HG03066 (cell line): Measurements from ENCODE around the gene DOCK2.
"Not testable (repeated sequence)": the region's sequence is repeated elsewhere in the genome, so short reads cannot be mapped to it uniquely, and the experiment has no call there.

Source experiments
- ATAC-seq: cut with Tn5 transposase; IDR thresholded peaks from one replicate; pipeline ENCODE4 v1.9.1; 2021; ENCODE audit warnings: low read depth; ENCODE audit not compliant: unreplicated experiment

Gene DOCK2

DNA sequence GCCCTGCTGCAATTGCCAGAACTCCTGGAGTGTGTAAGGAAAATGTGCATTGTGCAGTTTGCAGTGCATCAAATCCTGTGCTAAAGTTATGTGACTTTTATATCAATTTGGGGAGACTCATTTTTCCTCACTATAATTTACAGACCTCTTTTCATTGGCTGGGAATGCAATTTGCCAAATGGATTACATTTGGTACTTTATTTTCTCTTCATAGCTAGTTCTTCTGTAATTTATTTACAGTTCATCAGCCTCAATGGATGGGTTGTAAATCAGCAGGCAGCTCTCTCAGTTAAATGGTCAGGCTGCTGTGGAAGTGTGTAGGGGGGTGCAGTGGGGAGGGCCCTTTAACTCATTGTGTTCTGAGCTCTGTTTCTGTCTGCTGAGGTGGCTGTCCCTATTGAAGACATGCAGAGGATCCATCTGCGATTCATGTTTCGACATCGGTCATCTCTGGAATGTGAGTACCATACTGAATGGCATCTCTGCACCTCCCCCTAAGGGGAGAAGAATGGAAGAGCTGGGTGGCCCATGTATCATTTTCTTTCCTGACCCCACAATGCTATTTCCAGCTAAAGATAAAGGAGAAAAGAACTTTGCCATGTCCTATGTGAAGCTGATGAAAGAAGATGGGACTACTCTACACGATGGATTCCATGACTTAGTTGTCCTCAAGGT lies 74.6 kb downstream of the DOCK2 start:
- no peak for ATAC-seq

DNA sequence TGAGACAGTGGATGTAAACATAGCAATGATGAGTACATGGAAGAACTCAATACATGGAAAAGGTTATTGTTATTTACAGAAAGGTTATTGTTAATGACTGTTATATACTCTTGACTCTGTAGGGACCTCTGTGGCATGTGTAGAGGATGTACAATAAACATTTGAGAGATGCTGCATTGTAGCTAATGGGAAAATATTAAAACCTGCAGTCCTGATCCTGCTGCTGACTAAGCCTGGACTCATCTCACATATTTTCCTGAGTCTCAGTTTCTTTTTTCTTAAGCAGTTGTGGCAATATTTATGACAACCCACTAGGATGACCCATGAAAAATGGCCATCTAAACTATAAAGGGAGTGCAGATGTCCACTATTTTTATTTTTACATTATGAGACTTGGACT lies 75.4 kb downstream of the DOCK2 start:
- no peak for ATAC-seq

DNA sequence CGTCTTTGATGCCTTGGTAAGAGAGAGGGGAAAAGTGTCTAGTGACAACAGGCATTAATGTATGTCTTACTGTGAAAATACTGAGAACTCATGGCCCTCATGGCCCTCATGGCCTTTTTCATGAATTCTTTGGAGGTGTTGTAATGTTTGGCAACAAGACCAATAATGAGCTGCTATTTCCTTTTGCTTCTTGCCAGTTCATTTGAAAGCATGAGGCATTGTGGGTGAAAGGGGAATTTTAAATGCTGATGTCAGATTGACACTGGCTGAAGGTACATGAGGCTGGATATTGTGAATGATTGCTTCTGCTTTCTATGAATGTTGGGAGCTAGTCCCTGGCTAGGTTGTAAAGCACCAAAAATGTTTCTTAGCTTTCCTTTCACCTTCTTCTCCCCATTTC lies 79.2 kb downstream of the DOCK2 start:
- ATAC-seq, result no peak

DNA sequence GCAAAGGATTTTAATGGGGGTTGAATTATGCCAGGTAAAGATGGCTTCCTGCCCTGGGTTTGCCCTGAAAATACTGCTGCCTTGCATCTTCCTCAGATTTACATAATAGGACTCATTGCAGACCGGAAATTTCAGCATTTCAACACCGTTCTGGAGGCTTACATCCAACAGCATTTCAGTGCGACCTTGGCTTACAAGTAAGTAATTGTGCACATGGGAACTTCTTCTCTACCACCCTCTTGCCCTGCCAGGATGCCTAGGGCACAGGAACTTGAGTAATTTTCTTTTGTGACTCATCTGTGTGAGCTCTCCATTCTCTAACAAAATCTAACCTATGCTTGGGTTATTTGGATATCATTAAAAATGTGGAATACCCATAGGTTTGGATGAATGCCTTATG lies 80.2 kb downstream of the DOCK2 start:
- ATAC-seq, result no peak

DNA sequence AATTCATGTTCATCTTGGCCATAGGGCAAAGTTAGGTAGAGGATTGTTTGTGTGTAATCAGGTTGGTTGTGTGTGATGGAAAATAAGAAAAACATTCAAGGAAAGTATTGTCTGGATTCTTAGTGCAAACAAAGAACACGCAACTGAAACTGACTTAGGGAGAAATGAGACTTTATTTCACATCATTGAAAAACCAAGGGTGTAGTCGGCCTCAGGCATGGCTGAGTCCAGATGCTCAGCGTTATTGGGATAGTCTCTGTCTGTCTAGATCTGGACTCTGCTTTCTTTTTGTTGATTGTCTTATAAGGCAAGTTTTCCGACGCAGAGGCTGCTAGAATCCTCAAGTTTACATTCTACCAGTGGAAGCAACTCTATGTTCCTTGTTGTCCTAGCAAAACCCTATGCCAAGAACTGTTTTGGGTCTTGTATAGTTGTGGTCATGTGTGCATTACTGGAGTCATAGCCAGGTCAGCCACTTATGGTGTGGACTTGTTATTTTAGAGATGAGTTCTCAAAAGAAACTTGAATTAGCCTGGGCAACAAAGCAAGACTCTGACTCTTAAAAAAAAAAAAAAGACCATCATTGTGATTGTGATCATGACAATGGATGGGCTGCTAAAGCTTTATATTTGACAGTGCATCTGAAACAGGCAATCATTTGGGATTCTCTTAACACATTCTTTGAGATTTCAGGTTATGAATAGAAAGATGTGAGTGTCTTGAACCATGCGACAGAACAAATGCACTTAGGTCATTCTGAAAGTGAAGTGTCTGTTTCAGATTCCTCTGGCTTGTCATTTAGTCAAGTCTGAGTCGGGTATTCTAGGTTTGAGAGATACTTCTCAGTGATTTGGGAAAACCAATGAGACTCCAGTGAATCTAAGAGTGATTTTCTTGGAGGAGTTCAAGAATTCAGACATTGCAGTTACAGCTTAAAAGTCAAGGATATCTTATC lies 82.6 kb downstream of the DOCK2 start:
- ATAC-seq, result peak; percentile 77

DNA sequence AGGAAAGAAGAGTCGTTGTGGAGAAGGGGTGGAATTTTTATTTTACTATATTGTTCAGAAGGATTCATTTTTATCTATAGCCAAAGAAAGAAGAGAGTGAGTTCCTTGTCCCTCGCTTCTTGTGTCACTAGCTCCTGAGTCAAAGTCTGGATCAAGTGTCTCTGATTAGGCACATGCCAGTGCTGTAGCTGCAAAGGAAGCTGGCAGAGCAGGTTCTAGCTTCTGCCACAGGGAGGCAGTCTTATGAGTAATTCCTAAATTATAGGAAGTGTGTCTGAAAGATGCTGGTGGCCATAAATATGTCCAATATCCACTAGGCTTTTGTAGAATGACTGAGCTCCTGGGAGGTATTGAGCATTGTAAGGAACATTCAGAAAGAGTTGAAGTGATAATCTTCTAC lies 84.7 kb downstream of the DOCK2 start:
- no peak for ATAC-seq

DNA sequence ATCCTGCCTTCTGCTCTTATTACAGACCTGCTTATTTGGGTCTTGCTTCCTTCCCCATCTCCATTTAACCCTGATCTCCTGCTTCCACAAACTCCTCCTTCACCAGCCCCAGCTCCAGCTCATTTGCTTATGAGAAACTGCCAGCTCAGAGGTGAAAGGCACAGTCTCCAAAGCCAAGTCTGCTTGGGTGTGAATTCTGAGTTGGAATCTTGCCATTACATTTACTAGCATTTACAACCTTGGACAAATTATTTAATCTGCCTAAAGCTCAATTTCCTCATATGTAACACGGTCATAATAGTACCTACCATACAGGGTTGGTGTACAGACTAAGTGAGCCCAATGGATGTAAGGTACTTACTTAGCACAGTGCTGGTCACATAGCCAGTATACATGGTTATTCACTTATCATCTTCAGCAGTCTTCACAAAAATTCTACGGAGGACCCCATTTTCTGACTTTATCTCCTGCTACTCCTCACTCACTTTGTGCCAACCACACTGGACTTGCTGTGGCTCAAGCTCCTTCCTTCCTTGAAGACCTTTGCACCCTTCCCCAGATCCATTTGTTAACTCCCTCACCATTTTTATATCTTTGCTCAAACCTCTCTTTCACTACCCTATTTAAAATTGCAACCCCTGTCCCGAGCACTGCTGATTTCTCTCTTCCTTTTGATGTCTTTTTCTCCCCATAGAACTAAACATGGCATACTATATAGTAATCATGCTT lies 86.2 kb downstream of the DOCK2 start:
- no peak for ATAC-seq

DNA sequence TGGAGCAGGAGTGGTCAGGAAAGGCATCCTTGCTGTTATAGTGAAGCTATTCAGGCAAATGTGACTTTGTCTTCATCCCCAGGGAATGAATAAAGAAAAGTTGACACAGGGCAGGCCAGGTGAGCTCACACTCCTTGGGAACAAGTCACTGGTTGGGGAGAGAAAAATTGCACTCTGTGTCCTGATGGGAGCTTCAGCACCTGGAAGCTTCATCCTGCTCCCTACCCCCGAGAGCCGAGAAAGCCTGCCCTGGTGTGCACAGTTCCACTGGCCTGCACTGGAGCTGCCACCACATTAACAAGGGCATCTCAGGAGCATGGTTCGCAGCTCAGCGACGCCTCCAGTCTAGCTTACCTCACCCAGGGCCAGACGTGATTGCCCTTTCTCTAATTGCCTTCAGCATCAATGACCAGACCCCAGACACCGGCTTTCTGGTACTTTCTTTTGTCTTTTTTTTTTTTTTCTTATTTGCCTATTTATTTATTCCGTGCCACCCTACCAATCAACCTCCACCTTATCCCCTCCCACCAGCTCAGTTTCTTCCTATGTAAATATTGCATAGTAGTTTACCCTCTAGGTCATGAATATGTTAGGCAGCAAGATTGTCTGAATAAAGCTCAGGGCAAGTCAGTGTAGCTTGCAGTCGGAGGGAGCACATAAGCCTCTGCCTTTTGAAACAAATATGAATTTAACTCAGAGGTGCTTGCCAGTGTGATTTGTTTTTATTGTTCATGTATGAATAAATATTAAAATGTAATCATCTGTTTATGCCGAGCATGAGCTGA lies 87.4 kb downstream of the DOCK2 start:
- ATAC-seq, result no peak

DNA sequence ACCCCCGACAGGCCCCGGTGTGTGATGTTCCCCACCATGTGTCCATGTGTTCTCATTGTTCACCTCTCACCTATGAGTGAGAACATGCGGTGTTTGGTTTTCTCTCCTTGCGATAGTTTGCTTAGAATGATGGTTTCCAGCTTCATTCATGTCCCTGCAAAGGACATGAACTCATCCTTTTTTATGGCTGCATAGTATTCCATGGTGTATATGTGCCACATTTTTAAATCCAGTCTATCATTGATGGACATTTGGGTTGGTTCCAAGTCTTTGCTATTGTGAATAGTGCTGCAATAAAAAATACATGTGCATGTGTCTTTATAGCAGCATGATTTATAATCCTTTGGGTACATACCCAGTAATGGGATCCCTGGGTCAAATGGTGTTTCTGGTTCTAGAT lies 88.6 kb downstream of the DOCK2 start:
- ATAC-seq, result not testable (repeated sequence)

DNA sequence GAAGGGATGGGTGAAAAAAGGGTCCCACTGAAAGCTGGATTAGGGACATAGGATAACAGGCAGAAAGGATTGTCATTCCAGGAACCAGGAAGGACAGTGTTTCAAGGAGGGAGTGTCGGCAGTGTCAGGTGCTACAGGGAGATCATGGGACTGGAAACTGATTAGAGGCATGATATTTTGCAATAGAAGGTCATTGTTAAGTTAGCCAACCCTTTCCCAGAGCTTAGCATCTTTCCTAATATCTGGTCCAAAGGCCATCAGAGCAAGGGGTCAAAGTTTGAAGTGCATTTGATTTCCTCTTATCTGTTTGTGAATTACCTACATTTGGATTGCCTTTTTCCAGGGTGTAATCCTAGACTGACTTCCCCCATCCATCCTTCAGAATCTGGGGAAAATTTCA lies 91.3 kb downstream of the DOCK2 start:
- ATAC-seq, result no peak

DNA sequence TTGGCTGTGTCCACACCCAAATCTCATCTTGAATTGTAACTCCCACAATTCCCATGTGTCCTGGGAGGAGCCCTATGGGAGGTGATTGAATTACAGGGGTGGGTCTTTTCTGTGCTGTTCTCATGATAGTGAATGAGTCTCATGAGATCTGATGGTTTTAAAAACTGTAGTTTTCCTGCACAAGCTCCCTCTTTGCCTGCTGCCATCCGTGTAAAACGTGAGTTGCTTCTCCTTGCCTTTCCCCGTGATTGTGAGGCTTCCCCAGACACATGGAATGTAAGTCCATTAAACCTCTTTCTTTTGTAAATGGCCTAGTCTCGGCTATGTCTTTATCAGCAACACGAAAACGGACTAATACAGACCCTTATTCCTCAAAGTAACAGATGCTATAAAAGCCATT lies 94.1 kb downstream of the DOCK2 start:
- no peak for ATAC-seq

DNA sequence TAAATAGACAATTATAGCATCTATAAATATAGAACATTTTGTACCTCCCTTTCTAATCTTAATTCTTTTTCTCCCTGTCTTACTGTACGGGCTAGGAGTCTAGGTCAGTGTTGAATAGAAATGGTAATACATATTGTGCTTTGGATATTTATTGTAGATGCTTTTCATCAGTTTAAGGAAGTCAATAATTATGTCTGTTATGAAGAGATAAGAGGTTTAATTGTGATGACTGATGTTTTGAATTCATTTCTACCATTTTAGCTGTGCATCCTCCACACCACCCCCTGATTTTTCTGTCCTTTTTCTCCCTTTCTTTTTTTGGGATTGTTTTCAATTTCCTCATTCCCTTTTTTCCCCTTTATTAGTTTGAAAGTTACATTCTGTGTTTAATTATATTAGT lies 95.8 kb downstream of the DOCK2 start:
- no peak for ATAC-seq

DNA sequence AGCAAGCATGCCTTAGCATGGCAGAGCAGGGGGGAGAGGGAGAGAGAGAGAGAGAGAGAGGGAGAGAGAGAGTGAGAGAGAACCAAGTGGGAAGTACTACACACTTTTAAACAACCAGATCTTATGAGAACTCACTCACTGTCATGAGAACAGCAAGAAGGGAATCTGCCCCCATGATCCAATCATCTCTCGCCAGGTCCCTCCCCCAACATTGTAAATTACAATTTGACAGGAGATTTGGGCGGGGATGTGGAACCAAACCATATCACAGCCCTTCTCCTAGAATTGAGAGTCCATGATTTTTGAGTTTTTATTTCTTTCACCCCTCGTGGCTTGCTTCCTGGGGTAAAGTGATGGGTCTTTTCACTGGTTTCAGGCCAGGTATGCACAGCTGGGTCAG lies 98.8 kb downstream of the DOCK2 start:
- no peak for ATAC-seq

DNA sequence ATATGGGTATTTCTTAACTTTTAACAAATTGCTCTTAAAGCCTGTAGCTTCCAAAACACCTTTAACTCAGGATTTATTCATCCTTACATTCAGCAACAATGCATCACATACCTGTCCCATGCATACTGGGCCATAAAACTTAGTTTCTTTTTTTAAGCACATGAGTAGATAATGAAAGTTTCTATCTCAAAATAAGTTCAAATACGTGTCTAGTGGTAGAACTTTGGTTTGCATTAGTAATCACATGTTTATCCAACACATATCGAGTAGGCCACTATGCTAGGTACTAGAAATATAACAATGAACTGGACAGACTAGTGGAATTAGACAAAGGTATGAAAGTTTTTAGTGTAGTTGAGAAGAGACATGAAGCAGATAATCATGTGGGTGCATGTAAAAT lies 99.6 kb downstream of the DOCK2 start:
- no peak for ATAC-seq

DNA sequence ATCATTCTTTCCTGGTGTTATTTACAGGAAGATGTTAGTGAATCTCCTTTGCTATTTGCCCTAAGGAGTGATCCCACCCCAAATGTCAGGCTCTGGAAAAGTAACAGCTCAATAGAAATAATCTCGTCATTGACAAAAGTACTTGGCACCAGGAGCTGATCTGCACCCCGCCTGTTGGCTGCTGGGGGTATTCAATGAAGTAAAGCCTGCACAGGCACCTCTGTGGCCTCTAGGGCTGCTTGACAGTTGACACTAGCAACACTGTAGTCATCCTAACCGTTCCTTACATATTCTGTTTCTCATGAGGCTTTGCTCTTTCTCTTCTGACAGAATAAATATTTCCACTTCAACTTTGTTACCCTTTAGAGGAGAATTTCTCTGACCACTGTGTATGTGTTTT lies 103.4 kb downstream of the DOCK2 start:
- no peak for ATAC-seq

DNA sequence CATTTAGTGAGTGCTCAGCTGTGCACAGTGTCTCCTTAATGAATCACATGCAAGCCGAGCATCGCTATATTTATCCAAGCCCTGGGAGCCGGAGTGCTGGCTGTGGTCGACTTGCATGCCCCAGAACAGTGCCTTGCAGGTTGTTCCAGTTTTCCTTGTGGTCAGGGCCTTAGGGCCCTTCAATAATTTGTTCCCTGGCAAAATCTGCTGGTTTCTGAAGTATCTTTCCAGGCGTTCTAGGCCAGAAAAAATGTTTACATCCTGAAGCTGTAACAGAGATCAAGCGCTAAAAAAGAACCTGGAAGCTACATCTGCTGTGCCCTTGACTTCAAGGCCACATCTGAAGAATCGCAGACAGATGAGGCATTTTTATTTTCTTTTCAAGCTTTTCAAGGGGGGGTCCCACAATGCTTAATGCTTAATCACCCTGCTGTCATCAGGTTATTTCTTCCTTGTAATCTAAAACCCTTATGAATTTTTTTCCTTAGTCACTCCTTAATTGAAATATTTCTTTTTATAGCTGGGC lies 105.8 kb downstream of the DOCK2 start:
- no peak for ATAC-seq

DNA sequence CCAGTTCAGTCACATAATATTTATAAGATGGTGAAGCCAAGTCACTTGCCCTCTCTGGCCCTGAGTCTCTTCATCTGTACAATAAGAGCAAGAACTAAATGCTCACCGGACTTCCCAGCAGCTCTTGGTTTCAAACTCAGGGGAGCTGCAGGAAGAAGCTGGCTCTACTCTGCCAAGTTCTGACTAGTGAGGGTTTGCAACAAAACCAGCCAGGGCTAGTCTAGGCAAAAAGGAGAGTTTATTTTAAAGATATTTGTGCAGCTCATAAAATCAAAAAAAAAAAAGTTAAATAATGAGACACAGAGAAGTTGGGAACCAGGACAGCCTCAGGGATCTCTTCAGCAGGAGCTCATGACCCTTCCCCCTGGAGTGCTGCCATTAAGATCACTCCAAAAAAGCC lies 107.3 kb downstream of the DOCK2 start:
- ATAC-seq, result no peak

DNA sequence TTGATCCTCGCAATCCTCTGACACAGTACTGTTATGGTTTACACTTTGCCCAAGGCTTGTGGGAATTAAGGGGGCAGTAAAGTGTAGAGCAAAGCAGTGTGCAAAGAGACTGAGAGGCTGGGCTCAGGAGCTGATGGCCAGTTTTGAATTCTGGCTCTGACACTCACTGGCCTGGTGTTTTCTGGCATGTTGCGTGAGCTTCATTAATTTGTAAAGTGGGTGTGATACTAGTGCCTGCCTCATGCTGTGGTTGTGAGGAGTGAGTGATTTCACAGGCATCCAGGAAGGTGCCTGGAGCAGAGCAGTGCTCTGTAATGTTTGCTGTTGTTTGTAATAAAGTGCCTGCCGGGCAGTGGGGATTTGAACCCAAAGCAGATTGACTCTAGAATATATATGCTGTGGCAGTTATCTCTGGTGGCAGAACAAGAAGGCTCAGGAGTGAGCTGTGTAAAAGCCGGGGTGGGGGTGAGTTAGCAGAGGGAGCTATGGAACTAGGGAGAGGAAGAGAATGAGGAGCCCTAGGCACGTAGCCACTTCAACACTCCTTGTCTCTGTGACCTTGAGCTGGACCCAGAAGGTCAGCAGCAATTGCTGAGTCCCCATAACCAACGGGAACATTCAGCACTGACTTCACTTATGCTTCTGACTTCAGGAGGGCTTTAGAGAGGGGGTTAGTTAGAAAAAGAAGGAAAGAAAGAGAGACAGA lies 108.5 kb downstream of the DOCK2 start:
- no peak for ATAC-seq

DNA sequence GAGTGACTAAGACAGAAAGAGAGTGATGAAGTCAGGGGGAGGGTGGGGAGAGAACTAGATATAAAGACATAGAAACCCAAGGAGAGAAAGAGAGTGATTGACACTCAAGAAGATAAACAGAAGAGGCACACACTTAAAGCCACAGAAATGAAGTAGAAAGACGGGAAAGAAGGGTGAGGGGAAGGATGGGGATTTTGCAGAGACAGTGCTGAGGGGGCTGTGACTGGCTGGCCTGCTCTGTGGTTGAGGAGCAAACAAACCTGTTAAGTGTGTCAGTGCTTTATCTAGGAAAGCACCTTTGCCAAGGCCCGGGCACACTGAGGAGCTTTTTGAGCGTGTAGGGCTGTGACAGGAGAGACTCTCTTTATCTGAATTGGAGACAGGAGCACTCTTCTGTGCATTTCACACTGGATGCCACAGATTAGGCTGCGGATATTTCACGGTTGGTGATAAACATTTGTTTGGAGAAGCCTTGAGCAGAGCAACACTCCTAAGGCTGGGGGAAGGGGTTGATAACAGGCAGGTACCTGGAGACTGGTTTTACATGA lies 109.1 kb downstream of the DOCK2 start:
- ATAC-seq, result no peak
